Measurements from ENCODE around the gene MEDAG.

- TF ChIP-seq POU6F1 (CRISPR knock-in tag; IDR thresholded peaks at IDR 0.05; ENCODE audit: borderline replicate concordance, low read depth) (no peak), RARB (CRISPR knock-in tag; IDR thresholded peaks at IDR 0.05) (no peak), TSHZ2 (CRISPR knock-in tag; IDR thresholded peaks at IDR 0.05) (no peak), PATZ1 (CRISPR knock-in tag; IDR thresholded peaks at IDR 0.05; ENCODE audit: borderline replicate concordance) (no peak), CREB5 (CRISPR knock-in tag; IDR thresholded peaks at IDR 0.05; ENCODE audit: low read depth) (no peak), PPARA (CRISPR knock-in tag; IDR thresholded peaks at IDR 0.05; ENCODE audit: borderline replicate concordance) (no peak), CSDC2 (CRISPR knock-in tag; IDR thresholded peaks at IDR 0.05) (no peak), ARNTL (CRISPR knock-in tag; IDR thresholded peaks at IDR 0.05; ENCODE audit: borderline replicate concordance, low read depth) (no peak), ZFP30 (CRISPR knock-in tag; IDR thresholded peaks at IDR 0.05) (no peak), ZNF8 (CRISPR knock-in tag; IDR thresholded peaks at IDR 0.05) (no peak), ZFP3 (CRISPR knock-in tag; IDR thresholded peaks at IDR 0.05) (no peak), TOX (CRISPR knock-in tag; IDR thresholded peaks at IDR 0.05; ENCODE audit: borderline replicate concordance) (no peak), TCF4 (CRISPR knock-in tag; IDR thresholded peaks at IDR 0.05; ENCODE audit: borderline replicate concordance) (no peak), ZNF70 (CRISPR knock-in tag; IDR thresholded peaks at IDR 0.05) (no peak)
Measured at GRCh38 chr13:30910676-30911075, 4.6 kb downstream of the MEDAG start.
